Measurements from ENCODE around the gene ULBP3.
"Not testable (repeated sequence)": the region's sequence is repeated elsewhere in the genome, so short reads cannot be mapped to it uniquely, and the experiment has no call there.

Gene ULBP3

DNA sequence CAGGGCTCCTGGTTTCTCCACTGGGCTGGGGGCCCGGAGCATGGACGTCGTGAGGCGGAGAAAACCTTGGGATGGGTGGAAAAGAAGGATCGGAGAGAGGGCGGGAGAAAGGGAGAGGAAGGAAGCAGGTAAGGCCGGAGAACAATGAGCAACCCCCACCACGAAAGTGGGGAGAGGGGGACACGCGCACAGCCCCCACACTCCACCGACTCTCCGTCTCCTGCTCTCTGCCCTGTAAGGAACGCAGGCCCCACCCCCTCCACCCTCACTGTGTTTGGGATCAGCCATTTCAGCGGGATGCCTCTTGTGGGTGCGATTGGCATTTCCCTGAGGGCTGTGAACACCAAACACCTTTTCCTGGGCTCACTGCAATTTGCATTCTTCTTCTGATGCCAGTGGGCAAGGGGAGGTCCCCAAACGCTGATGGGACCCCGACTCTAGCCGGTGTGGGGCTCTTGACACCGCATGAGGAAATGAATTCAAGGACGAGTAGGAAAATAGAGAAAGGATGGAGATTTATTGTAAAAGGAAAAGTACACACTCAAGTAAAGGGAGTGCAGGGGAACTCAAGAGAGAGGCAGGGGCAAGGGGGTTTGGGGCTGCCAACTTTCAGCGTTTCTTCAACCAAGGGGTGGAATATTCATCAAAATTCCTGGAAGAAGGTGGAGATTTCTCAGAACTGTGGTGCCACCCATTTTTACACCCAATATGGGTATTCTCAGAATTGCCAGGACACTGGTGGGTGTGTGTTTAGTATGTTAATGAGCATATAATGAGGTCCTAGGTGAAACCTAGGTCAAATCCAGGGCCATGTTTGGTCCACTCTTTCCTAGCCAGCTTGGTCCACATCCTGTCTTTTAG is 30.5 kb downstream of the ULBP3 start:
- DNase-seq = no peak

DNA sequence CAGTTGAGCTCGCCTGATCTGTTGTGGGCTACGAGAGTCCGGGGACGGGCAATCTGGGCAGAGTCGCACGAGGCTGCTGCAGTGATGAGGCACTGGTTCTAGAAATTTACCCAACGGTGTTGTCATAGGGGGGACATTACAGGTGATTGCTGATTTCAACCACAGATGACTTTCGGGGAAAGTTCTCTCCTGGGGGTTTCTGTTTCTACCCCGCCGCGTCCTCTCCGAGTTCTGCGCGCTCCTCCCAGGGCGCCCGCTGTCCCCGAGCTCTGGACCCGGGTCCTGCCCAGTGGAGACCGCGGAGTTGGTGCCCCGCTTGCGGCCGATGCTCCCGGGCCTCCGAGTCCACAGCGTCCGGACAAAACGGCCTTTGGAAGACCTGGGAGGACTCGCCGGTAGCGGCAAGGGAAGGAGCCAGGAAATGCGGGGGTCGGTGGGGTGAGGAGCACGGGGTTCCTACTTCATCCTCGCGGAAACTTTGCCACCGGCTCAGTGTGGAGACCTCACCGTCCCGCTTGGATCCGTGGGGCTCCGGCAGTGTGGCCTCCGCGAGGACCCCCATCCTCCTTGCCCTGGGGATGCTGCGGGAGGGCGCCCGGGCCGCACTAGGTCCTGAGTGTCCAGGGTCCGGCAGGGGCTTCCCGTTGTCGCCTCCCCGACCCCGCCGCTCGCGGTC is 31.3 kb downstream of the ULBP3 start:
- DNase-seq = no peak

DNA sequence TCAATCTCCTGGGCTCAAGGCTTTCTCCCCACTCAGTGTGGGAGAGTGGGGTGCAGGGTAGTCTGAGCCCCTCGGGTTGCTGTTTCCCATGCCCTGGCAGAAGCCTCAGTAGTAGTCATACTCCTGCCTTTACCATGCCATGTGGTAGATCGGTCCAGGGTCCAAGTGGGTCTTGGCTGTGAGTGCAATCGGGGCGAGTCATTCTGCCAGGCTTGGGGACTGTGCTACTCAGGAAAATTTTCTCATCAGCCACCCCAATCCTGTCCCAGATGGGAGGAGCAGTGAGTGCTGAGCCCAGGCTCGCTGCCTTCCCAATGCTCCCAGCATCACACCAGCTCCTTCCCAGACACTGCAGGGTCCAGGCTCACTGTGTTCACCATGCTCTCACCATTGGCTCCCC is 32.8 kb downstream of the ULBP3 start:
- DNase-seq = no peak

DNA sequence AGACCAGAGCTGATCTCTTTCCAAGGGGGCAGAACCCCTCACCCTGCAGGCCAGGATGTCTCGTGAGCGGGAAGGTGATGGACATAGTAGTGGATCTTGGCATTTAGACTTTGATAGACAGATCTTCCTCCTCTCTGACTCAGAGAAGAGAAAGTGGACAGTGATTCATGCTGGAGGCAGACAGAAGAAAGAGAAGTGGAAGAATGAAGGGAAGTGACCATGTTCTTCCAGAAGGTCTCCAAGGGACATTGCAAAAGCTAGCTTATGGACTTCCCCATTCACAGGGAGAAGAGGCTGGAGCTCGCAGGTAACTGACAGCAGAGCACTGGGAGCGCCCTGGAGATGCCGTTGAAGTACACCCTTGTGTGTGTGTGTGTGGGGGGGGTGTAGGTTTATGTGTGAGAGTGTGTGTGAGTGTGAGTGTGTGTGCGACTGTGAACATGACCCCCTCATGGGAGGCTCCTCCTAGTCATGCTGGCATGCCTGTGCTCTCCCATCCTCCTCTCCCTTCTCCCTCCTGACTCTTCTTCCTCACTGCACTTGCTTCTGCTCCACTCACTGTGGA is 35.6 kb downstream of the ULBP3 start:
- DNase-seq = no peak

DNA sequence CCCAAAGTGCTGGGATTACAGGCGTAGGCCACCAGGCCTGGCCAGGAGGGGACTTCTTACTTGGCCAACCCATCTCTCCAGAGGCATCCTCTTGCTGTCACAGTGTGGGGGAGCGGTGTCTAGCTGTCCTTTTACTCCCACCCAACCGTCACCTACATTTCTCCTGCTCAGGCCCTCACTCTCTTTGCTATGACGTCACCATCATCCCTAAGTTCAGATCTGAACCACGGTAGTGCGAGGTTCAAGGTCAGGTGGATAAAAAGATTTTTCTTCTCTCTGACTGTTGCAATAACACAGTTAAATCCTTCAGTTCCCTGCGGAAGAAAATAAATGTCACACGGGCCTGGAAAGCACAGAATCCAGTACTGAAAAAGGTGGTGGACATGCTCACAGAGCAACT is 36.3 kb downstream of the ULBP3 start:
- no peak for DNase-seq

DNA sequence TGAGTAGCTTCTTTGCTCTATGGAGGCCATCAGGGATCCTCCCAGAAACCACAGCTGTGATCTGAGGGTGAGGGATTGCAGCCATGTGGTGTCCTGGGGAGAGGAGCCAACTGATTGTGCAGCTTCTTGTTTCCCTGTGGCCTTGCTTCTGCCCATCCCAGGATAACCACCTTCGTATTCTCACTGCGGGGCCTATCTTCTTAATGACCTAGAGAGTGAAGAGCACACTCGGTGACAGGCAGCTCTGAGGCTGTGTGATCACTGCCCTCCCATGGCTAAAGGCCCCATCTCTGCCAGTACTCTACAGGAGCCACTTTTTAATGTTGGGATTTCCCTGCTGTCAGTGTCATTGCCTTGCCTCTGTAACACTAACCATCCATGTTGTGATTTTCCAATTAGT is 38.3 kb downstream of the ULBP3 start:
- DNase-seq = no peak

DNA sequence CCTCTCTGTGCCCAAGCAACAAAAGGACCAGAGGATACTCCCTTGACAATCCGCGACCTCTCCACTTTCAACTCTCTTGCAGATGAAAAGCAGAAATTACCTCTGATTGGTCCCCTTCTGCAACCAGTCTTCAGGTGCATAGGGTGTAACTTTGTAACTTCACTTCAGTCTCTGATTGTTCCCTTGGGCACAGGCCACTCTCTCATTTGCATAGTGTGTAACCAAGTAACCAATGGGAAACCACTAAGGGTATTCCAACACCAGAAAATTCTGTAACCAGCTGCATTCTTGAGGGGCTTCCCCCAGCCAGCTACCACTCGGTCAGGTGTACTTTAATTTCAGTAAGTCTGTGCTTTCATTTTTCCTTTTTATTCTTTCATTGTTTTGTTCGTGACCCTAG is 39.2 kb downstream of the ULBP3 start:
- DNase-seq = no peak

DNA sequence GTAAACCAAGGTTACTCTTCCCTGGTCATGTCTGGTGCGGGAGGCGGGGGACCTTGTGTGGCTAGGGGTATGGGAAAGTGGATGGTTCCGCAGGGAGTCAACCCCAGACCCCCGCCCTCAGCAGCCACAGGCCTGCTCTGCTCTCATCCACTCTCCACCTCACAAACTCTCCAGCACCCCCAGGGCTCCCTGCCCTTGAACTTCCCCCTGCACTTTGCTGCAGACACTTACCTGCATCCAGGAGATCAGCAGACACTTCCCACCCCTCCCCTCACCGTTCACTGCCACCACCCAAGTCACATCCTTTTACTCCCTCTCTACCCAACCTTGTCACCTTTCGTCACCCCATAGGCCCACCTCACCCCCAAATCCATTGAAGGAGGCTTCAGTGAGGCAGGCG is 39.6 kb downstream of the ULBP3 start:
- DNase-seq = no peak

DNA sequence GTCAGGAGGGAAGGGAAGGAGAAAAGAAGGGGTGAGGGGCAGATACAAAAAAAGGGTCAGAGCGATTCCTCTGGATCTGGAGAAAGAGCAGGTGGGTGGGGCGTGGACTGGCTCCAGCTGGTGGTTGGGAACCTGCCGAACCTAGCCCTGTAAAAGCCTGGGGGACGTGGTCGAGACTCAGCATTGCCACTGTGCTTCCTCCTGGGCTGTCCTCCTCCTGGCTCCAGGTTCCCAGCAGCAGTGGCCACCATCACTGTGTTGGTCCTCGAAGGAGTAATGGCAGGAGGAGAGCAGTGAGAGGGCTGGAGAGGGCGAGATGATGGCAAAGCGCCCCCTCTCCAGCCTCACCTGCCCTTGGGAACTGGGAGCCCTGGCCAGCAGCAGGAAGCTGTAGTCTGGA is 40.1 kb downstream of the ULBP3 start:
- DNase-seq = no peak

DNA sequence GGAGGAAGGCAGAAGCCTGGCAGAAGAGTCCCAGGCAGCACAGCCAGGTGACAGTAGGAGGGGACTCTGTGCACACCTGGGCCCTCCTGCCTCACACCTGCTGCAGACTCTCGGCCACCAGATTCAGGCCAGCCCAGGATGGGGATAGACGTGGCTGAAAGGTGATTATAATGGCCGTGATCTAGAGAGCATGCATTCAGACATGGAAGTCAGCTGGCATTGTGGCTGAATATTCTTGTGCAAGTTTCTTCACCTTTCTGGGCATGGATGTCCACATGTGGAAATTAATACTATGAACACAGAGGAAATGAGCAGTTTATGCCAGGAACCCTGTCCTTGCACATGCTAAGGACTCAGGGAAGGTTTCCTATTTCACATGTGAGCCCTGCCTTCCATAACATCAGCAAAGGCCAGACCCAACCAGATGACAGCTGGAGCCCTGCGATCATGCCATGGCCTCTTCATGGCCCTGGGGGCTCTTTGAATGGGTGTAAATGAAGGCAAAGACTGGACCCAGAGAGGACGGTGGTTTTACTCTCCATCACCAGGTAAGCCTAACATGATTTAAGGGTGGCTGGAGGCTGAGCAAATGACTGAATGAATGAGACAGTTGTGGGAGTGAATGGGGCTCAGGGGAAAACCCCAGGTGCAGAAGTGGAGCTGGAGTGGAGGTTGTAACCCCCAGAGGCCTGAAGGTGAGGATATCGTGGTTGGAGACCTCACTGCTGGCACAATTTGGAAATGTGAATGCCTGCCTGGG is 40.9 kb downstream of the ULBP3 start:
- no peak for DNase-seq

DNA sequence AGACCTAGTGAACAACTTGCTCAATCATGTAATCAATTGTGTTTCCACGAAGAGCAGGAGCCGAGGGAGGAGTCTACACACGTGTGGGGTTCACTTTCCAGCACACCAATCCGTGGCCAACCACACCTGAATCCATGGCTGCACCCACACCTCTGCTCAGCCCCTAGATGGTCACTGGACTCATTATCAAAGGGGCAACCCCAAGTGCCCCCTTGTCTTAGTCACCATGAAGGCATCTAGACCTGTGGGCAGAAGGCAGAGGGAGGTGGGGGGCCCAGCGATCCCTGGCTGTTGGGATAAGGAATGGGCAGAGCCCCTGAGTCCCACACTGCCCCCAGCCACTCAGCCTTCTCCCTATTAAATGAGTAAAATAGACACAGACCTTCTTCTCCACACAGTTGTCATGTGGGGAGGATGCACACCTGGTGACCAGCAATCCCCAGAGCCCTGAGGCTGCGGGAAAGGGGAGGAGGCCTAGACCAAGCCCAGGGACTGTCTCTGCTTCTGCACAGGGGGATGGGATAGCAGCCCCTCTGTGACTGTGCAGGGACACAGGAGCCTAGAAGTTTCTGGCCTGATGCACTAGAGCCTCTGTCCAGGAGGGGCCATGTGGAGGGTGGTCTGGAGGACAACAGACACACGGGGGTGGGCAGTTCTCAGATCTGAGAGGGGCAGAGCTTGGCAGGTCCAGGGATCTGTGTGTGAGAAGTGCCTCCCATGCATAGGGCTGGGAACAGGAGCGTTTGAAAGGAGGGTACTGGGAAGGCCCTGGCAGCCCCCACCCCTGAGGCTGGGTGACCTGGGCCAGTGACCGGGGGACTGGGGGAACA is 41.7 kb downstream of the ULBP3 start:
- DNase-seq = no peak

DNA sequence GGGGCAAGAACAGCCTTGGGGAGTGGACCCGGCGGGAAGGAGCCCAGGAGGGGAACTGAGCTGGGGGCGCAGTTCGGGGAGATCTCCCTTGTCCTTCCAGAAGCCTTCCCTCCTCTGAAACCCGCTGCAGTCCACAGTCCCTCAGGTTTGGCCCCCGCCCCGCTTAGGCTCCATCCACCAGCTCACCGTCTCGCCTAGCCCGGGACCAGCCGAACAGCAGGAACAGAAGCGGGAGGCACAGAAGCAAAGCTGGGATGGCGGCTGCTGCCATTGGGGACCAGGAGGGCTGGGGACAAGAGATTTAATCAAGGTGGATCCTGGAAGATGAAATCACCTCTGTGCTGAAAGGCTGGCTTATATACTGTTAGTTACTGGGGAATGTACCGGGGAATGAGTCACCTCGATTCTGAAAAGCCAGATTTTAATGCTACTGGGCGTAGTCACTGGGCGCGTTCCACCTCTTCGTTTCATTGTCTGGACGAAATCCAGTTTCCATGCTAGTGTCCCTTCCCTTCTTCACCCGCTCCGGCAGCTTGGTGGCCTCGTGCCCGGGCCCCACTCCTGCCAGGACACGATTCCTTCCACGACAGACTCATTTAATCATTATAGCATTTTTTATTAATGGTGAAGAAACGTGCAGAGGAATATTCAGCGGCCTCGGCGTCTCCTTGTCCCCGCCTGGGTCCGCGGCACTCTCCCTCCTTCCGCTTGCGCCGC is 43.6 kb downstream of the ULBP3 start, which contains the start of gene RAET1L:
Gene RAET1L, minus strand, starts transcription at position 332 of the 717 bp plus-strand sequence. Its CDS starts 61 bp downstream, at position 271.
- peak; percentile 22 for DNase-seq

DNA sequence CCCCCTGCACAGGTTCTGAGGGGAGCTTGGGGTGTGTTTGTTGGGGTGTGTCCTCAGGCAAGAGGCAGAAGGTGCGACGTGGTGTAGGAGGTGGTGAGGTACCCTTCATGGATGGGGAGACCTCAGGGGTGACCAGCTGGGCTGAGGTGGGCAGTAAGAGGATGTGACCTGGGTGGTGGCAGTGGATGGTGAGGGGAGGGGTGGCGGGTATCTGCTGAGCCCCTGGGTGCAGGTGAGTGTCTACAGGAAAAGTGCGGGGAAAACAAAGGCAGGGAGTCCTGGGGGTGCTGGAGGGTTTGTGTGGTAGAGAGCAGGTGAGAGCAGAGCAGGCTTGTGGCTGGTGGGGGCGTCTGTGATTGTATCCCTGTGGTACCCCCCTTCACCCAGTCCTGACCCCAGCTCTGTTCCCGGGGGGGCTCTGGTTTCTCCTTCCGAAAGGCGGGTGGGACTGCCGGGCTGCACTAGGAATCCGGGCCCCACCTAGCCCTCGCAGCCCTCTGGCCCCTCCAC is 44.2 kb downstream of the ULBP3 start:
- no peak for DNase-seq

DNA sequence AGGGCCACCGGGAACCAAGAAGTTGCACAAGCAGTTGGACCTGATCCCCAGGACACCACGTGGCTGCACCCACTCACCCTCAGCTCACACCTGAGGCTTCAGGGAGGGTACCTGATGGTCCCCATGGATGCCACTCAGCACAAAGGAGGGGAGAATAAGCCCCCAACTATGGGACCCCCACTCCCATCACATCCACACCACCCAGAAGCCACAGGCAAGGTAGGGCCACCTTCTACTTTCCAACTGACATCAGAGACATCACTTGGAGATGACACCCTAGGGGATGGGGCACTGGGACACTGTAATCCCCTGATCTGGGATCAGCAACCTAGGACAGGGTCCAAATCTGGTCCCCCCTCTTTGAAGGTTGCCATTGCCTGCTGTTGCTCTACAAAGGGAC is 44.9 kb downstream of the ULBP3 start:
- not testable (repeated sequence) for DNase-seq

DNA sequence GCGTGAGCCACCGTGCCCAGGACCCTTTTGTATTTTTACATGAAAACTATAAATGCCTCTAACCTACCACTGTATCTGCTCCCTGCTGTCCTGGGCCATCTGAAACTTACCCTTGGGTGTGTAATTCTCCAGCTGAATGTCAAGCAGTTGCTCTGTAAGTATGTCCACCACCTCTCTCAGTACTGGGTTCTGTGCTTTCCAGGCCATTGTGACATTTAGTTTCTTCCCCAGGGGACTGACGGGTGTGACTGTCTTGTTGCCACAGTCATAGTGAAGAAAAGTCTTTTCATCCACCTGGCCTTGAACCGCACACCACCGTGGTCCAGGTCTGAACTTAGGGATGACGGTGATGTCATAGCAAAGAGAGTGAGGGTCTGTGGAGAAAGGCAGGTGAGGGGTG is 47.1 kb downstream of the ULBP3 start:
- DNase-seq = not testable (repeated sequence)

DNA sequence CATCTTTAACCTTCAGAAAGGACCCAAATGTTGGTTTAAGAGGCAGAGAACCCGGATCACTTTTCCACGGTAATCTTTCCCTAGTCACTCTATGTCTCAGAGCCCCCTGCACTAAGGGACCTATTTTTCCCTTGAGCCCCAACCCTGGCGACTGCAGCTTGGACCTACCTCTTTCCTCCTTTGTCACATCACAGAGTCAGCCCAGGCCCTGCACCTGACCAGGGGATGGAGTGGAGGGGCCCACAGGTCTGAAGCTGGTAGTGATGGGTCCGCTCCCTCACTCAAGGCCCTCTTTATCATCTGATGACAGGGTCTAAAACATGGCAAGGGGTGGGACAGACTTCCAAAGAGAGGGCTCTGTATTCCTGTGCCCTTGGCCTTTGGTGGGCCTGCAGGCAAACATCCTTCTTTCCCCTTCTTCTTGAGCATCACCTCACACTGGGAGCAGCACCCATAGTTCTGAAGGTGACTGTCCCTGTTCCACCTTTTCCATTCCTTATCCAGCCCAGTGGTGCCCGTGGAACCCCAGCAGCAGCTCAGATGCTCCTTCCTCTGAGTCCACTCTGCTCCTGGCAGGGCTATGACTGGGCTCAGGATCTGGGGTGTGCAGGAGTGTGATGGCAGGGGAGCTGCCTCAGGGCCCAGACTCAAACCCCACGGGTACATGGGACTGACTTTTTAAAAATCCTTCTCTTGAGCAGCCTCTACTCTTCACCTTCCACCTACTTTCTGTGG is 49.9 kb downstream of the ULBP3 start:
- DNase-seq = no peak

DNA sequence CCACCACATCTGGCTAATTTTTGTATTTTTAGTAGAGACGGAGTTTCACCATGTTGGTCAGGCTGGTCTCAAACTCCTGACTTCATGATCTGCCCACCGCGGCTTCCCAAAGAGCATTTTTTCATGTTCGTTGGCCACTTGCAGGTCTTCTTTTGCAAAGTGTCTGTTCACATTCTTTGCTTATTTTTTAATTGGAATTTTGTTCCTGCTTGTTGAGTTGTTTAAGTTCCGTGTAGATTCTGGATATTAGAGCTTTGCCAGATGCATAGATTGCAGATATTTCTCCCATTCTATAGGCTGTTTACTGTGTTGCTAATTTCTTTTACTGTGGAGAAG is 51.8 kb downstream of the ULBP3 start:
- DNase-seq = not testable (repeated sequence)

DNA sequence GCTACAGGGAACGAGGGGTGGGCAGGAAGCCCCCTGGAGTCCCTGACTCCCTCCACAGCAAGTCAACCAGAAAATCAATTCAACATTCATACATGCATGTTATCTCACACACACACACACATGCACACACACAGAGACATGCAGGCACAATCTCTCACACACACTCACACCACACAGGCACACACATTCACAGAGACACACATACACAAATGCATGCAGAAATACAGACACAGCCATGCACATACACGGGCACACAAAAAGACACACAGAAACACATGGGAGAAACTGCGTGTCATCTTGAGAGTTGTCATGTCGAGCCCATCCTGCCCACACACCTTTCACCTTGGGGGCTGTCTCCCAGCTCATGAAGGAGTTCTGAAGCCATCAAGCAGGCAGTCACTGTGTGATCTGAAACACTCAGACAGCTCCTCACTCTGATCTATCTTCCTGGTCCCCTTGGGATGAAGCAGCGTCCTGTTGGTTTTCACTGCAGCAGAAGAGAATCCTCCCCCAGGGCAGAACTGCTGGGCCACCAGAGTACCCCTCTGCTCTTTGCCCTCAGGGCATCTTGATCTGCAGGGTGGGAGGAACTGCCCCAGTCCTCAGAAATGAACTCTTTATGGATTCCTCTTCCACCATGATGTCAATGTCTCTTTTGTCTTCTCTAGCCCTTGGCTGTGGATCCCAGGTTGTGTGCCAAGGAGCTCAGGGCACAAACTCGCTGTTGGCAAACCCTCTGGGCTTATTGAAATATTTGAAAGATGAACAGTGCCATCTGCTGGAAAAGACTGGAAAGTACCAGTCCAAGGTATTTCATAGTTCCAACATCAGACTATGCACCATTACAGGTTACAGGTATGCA is 52.4 kb downstream of the ULBP3 start:
- peak; percentile 19 for DNase-seq

DNA sequence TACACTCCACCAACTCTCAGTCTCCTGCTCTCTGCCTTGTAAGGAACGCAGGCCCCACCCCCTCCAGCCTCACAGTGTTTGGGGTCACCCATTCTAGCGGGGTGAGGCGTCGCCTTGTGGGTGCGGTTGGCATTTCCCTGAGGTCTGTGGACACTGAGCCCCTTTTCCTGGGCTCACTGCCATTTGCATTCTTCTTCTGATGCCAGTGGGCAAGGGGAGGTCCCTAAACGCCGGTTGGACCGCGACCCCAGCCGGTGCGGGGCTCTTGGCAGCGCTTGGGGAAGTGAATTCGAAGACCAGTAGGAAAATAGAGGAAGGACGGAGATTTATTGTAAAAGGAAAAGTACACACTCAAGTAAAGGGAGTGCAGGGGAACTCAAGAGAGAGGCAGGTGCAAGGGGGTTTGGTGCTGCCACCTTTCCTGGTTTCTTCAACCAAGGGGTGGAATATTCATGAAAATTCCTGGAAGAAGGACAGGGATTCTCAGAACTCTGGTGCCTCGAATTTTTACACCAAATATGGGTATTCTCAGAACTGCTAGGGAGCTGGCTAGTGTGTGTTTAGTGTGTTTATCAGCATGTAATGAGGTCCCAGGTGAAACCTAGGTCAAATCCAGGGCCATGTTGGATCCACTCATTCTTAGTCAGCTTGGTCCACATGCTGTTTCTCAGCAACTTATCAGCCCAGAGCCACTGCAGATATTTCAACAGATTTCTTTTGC is 53.5 kb downstream of the ULBP3 start:
- DNase-seq = not testable (repeated sequence)

All from stimulated activated naive CD4-positive, alpha-beta T cell treated with Interleukin-2 at 50 U/mL for 16 hours (primary cell).